A673 (cell line): ENCODE data around the gene RNF135. TPM values are rescaled to one million over a fixed set of nuclear protein-coding genes. Genes with fewer than 3 reads are reported as not detected.
"Not testable (repeated sequence)": the region's sequence is repeated elsewhere in the genome, so short reads cannot be mapped to it uniquely, and the experiment has no call there.

Source experiments
- BruUV-seq: library from RNA; stranded (reverse); fragments of 400-500 nt; replicated peaks from 2 replicates; lab custom pipeline; 2021; lab: Mats Ljungman, UMichigan
- CTCF ChIA-PET: fragments of 300-600 bp; sonication (Branson Sonifier 250); formaldehyde crosslinking; loops from one replicate; lab custom pipeline; 2022; ENCODE audit warnings: antibody characterized with exemption; lab: Charles Lee
- POLR2A ChIA-PET: fragments of 300-600 bp; sonication (Branson Sonifier 250); formaldehyde crosslinking; loops from one replicate; lab custom pipeline; 2022; ENCODE audit warnings: antibody characterized with exemption; ENCODE audit not compliant: low non-redundant PET; lab: Charles Lee
- DNase-seq: peaks from one replicate; pipeline ENCODE4 v3.0.0-alpha.2; 2015; ENCODE audit warnings: low spot score
- H3K27ac ChIP-seq: fragments of 200-600 bp; sonication (generic); 2 replicates; pipeline ENCODE4 v1.5.1; 2016; ENCODE audit warnings: mixed run types, low read depth, mild to moderate bottlenecking, mixed read lengths, antibody characterized with exemption, low read length; ENCODE audit not compliant: poor library complexity, severe bottlenecking
- H3K27me3 ChIP-seq: fragments of 200-600 bp; sonication (generic); replicated peaks from 2 replicates; pipeline ENCODE4 v1.6.1; 2017; ENCODE audit warnings: mixed run types, low read depth, mild to moderate bottlenecking, mixed read lengths, antibody characterized with exemption, low read length; ENCODE audit not compliant: insufficient read depth, poor library complexity
- H3K36me3 ChIP-seq: fragments of 200-600 bp; sonication (generic); 2 replicates; pipeline ENCODE4 v1.6.1; 2016; ENCODE audit warnings: mixed run types, mild to moderate bottlenecking, mixed read lengths, antibody characterized with exemption, low read length; ENCODE audit not compliant: insufficient read depth, poor library complexity, severe bottlenecking
- H3K4me1 ChIP-seq: fragments of 200-600 bp; sonication (generic); 2 replicates; pipeline ENCODE4 v1.6.1; 2017; ENCODE audit warnings: mixed run types, mild to moderate bottlenecking, mixed read lengths, antibody characterized with exemption, low read length; ENCODE audit not compliant: insufficient read depth, poor library complexity, severe bottlenecking
- H3K4me3 ChIP-seq: fragments of 200-600 bp; sonication (generic); 2 replicates; pipeline ENCODE4 v1.5.1; 2016; ENCODE audit warnings: low read depth, mixed run types, mild to moderate bottlenecking, mixed read lengths, low read length; ENCODE audit not compliant: poor library complexity, severe bottlenecking
- H3K9me3 ChIP-seq: fragments of 200-600 bp; sonication (generic); 2 replicates; pipeline ENCODE4 v1.6.1; 2016; ENCODE audit warnings: mixed run types, low read depth, mild to moderate bottlenecking, mixed read lengths, antibody characterized with exemption, low read length; ENCODE audit not compliant: poor library complexity, severe bottlenecking
- EZH2 ChIP-seq: fragments of 200-600 bp; sonication (generic); IDR thresholded peaks from 2 replicates; pipeline ENCODE4 v1.6.1; 2017; ENCODE audit warnings: borderline replicate concordance, low read depth, mild to moderate bottlenecking, mixed read lengths, antibody characterized with exemption, low read length; ENCODE audit not compliant: poor library complexity, severe bottlenecking
- intact Hi-C: fragments of 100-400 bp; cut with micrococcal nuclease; formaldehyde crosslinking; loops from one replicate; pipeline ENCODE4 v1.10.0; 2022; ENCODE audit not compliant: unreplicated experiment
- total RNA-seq: library from RNA; stranded (reverse); gene quantifications from 2 replicates; pipeline ENCODE4 v1.2.3, GENCODE V29; 2021
- TF ChIP-seq, protein P1 (sequence below): fragments of 300-800, 200-600 bp; sonication (generic); conservative IDR thresholded peaks from 2 replicates; pipeline ENCODE4 v1.5.1; 2017; ENCODE audit warnings: low read depth, mild to moderate bottlenecking, antibody characterized with exemption, low read length, moderate library complexity, mixed read lengths

Gene RNF135
- total RNA-seq, 1 experiment from 2014 or later = 7.5 TPM

- H3K27ac ChIP-seq = no peak overlapping the region
- CTCF ChIA-PET = no interaction called here
- H3K36me3 ChIP-seq = no peaks in the 10 kb centered on the region
- TF ChIP-seq, protein P1, sequence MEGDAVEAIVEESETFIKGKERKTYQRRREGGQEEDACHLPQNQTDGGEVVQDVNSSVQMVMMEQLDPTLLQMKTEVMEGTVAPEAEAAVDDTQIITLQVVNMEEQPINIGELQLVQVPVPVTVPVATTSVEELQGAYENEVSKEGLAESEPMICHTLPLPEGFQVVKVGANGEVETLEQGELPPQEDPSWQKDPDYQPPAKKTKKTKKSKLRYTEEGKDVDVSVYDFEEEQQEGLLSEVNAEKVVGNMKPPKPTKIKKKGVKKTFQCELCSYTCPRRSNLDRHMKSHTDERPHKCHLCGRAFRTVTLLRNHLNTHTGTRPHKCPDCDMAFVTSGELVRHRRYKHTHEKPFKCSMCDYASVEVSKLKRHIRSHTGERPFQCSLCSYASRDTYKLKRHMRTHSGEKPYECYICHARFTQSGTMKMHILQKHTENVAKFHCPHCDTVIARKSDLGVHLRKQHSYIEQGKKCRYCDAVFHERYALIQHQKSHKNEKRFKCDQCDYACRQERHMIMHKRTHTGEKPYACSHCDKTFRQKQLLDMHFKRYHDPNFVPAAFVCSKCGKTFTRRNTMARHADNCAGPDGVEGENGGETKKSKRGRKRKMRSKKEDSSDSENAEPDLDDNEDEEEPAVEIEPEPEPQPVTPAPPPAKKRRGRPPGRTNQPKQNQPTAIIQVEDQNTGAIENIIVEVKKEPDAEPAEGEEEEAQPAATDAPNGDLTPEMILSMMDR = no peak
- no peak for TF ChIP-seq EZH2
- no peaks in the 10 kb centered on the region for H3K9me3 ChIP-seq
- H3K4me3 ChIP-seq = no peak overlapping the region
- no peaks in the 10 kb centered on the region for H3K27me3 ChIP-seq
- no TSS peak for BruUV-seq
- DNase-seq = no peak
- H3K4me1 ChIP-seq = no peaks in the 10 kb centered on the region
- POLR2A ChIA-PET = no interaction called here
- intact Hi-C loops = no loop called here
These were observed 5.2 kb upstream of the RNF135 start for GRCh38 chr17:30965686-30966085.

DNA sequence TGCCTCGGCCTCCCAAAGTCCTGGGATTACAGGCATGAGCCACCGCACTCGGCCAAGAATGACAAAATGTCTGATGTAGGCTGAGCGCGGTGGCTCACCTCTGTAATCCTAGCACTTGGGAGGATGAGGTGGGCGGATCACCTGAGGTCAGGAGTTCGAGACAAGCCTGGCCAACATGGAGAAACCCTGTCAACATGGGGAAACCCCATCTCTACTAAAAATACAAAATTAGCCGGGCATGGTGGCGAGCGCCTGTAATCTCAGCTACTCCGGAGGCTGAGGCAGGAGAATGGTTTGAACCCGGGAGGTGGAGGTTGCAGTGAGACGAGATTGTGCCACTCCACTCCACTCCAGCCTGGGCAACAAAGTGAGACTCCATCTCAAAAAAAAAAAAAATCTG is 2.9 kb upstream of the RNF135 start:
- CTCF ChIA-PET = not testable (repeated sequence)

GRCh38 chr17:30969989-30970830 is 629 bp upstream of the RNF135 start:
- Histone ChIP-seq H3K4me1 (no peaks in the 10 kb centered on the region), H3K4me3 (peak overlapping the region; percentile 51), H3K36me3 (no peaks in the 10 kb centered on the region), H3K27ac (peak overlapping the region; percentile 72), H3K9me3 (no peaks in the 10 kb centered on the region), H3K27me3 (no peaks in the 10 kb centered on the region)
- POLR2A ChIA-PET = no interaction called here
- TF ChIP-seq, protein P1 = no peak
- TF ChIP-seq EZH2 = no peak
- intact Hi-C loops = no loop called here
- BruUV-seq = no TSS peak
- peak; percentile 3 for DNase-seq
- CTCF ChIA-PET = no interaction called here

More for the DNA sequence above, 2.9 kb upstream of the RNF135 start:
- BruUV-seq, H3K4me1 ChIP-seq, H3K27ac ChIP-seq, H3K9me3 ChIP-seq, H3K27me3 ChIP-seq, H3K4me3 ChIP-seq, POLR2A ChIA-PET, H3K36me3 ChIP-seq, DNase-seq, intact Hi-C loops: not testable (repeated sequence)
